GM19035 (cell line): ENCODE data around the gene GMNC.

ENCODE experiments used
- ATAC-seq: cut with Tn5 transposase; IDR thresholded peaks from one replicate; pipeline ENCODE4 v1.9.1; 2021; ENCODE audit not compliant: unreplicated experiment

GMNC gene

GRCh38 chr3:190849607-190850006 lies 12.9 kb downstream of the GMNC start:
- ATAC-seq, result no peak

DNA sequence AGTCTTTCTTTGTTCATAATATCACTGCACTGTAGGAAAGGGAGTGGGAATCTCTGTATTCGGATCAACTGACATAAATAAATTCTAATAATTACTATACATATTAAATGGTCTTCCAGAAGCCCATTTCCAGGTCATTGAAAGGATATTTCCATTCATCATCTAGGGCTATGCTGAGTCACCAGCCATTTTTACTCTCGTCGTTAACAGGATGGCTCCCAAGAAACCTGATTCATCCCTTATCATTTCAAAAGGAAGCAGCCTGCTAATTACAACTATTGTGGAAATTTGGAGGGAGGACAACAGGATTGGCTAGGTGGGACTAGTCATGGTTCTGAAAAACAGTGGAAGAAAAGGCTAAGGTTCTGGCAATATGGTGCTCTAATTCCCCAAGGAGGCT lies 13.6 kb downstream of the GMNC start:
- no peak for ATAC-seq

GRCh38 chr3:190847436-190847835 lies 15.1 kb downstream of the GMNC start:
- no peak for ATAC-seq

DNA sequence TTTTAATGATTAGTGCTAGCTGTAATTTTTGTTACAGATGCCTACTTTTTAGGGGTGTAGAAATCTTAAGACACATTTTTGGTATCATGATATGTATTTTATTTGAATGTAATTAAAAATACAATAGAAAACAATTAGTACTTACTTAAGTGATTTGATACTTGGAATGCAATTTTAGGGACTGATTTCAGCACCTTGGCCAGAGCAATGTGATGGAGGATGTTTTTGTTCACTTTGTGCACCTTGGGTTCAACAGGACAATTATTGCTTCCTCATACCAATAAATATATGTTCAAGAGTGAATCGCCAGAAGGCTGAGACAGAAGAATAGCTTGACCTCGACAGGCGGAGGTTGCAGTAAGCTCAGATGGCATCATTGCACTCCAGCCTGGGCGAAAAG lies 22.3 kb downstream of the GMNC start:
- ATAC-seq, result no peak

DNA sequence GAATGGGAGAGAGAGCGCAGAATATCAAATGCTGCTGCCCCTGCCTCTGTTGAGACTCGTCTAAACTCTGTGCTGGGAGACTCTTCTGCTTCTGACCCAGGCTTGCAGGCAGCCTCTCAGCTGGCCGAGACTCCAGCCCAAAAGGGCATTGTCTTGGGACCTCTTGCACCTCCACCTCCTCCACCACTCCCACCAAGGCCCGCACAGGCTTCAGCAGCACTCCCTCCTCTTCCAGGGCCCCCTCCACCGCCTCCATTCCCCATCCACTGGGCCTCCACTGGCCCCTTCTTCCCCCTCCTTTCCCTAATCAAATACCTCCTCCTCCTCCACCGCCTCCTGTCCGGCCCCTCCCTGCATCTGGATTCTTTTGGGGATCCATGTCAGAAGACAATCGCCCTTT lies 31.3 kb downstream of the GMNC start:
- no peak for ATAC-seq

DNA sequence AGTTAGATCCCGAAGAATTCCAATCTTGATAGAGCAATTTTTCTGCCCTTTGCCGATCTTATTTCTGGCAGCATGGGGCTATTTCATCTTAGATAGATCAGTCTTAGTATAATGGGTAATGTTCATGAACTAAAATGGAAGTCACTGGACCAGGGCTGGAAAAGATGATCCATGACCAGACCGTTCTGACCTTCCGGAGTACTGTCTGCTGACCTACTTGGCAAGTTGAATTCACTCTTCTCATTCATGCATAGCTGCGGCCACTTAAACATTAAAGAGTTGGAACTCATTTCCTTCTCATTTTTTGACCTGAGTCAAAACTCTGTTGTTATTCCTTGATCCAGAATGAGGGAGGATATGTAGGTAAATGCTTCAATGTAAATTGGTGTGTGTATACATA lies 32.5 kb downstream of the GMNC start:
- ATAC-seq, result no peak

GRCh38 chr3:190826018-190826417 lies 36.5 kb downstream of the GMNC start:
- no peak for ATAC-seq

- no peak for ATAC-seq
These were observed 37.0 kb downstream of the GMNC start for GRCh38 chr3:190825386-190826016.

DNA sequence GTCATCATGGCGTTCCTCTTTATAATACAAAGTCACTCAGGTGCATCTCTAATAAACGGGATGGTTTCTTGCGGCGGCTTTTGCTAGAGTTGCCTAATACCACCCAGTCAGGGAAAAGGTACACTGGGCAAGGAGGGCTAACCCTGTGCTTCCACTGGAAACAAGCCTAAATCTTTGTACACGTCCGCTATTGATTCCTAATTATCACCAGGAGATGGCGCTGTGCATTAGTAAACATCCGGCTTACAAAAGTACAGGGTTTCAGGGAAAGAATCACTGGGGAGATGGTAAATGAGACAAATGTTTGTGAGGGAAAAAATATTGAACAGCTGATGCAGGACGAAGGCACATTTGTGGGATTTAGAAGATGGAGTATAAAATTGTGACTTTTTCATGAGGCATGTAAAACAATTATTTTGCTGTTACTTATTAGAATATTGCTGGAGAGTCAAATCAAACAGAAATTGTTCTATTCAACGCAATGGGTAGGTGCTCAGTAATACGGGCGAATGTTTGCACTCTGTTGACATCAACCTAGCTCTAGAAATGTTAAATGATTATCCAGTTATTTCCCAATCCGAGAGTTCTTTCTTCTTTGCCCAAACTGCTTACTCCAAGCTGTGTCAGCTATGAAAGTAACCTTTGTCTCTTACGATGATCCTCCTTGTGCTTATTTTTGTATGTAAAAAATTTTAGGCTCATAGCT lies 50.6 kb downstream of the GMNC start:
- ATAC-seq, result peak; percentile 71

GRCh38 chr3:190810957-190811356 lies 51.5 kb downstream of the GMNC start:
- ATAC-seq, result no peak

- ATAC-seq, result no peak
These were observed 53.1 kb downstream of the GMNC start for GRCh38 chr3:190809351-190809750.

DNA sequence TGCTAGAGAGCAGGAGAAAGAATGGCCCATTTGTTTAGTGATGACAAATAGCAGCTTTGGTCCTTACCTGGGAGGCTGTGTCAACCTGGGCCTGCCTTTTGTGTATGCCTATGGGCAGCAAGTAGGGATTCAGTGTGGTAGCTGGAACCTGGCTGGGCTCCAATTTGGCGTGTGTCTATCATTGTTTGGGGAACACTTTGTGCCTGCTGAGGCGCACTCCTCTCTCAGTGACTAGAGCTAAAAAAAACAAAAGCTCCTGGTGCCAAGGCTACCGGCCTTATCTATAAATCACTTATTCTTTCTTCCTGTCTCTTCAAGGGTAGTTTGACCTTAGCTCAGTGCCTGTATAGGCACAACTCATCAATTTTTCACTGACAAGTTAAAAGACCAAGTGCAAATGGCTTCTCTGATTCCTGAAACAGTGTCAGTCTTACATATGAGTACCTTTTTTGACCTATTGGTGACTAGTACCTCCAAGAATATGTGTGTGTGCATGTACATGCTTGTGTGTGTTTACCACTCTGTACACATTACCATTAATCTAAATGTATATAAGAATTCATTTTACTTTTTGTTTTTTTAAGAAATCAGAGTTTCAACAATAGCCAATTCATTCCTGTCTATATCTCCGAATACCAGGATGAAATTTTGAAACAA lies 54.6 kb downstream of the GMNC start:
- no peak for ATAC-seq
